ENCODE measurements around the gene TNRC18.
"Not testable (repeated sequence)": the region's sequence is repeated elsewhere in the genome, so short reads cannot be mapped to it uniquely, and the experiment has no call there.

TNRC18 gene

GRCh38 chr7:5315761-5316160 is 107.9 kb downstream of the TNRC18 start:
- Mint-ChIP-seq H3K36me3 (ENCODE audit: low read depth) (peaks cover 45% of the 10 kb centered on the region), H3K27ac (no peak overlapping the region), H3K4me1 (ENCODE audit: low read depth) (no peaks in the 10 kb centered on the region), H3K27me3 (ENCODE audit: low read depth) (no peaks in the 10 kb centered on the region), H3K9me3 (peaks cover 25% of the 10 kb centered on the region), H3K4me3 (no peak overlapping the region)
- DNase-seq (ENCODE audit: low spot score) = no peak

GRCh38 chr7:5314864-5315263 is 108.8 kb downstream of the TNRC18 start:
- no peak for DNase-seq (ENCODE audit: low spot score)
- no peak overlapping the region for H3K4me3 Mint-ChIP-seq
- no peak overlapping the region for H3K27ac Mint-ChIP-seq
- H3K36me3 Mint-ChIP-seq (ENCODE audit: low read depth) = peaks cover 40% of the 10 kb centered on the region
- H3K27me3 Mint-ChIP-seq (ENCODE audit: low read depth) = no peaks in the 10 kb centered on the region
- H3K9me3 Mint-ChIP-seq = peaks cover 22% of the 10 kb centered on the region
- no peaks in the 10 kb centered on the region for H3K4me1 Mint-ChIP-seq (ENCODE audit: low read depth)

- not testable (repeated sequence) for H3K27me3 Mint-ChIP-seq (ENCODE audit: low read depth); H3K4me1 Mint-ChIP-seq (ENCODE audit: low read depth); H3K9me3 Mint-ChIP-seq; DNase-seq (ENCODE audit: low spot score); H3K27ac Mint-ChIP-seq; H3K4me3 Mint-ChIP-seq
- H3K36me3 Mint-ChIP-seq (ENCODE audit: low read depth) = peaks cover 26% of the 10 kb centered on the region
Measured at GRCh38 chr7:5313076-5313885, 110.4 kb downstream of the TNRC18 start.

- H3K4me3 Mint-ChIP-seq; DNase-seq (ENCODE audit: low spot score): not testable (repeated sequence)
Measured at GRCh38 chr7:5312276-5313070, 111.2 kb downstream of the TNRC18 start.

GRCh38 chr7:5310822-5311405 is 112.7 kb downstream of the TNRC18 start:
- no peaks in the 10 kb centered on the region for H3K4me1 Mint-ChIP-seq (ENCODE audit: low read depth)
- no peak overlapping the region for H3K4me3 Mint-ChIP-seq
- no peaks in the 10 kb centered on the region for H3K9me3 Mint-ChIP-seq
- DNase-seq (ENCODE audit: low spot score) = no peak
- H3K27ac Mint-ChIP-seq = no peak overlapping the region
- no peaks in the 10 kb centered on the region for H3K27me3 Mint-ChIP-seq (ENCODE audit: low read depth)
- H3K36me3 Mint-ChIP-seq (ENCODE audit: low read depth) = peaks cover 15% of the 10 kb centered on the region

More at GRCh38 chr7:5312276-5313070, 111.2 kb downstream of the TNRC18 start:
- not testable (repeated sequence) for H3K27ac Mint-ChIP-seq; H3K4me1 Mint-ChIP-seq (ENCODE audit: low read depth); H3K27me3 Mint-ChIP-seq (ENCODE audit: low read depth); H3K9me3 Mint-ChIP-seq
- peaks cover 23% of the 10 kb centered on the region for H3K36me3 Mint-ChIP-seq (ENCODE audit: low read depth)

- H3K9me3 Mint-ChIP-seq = no peaks in the 10 kb centered on the region
- H3K4me3 Mint-ChIP-seq = no peak overlapping the region
- no peaks in the 10 kb centered on the region for H3K4me1 Mint-ChIP-seq (ENCODE audit: low read depth)
- H3K36me3 Mint-ChIP-seq (ENCODE audit: low read depth) = peaks cover 11% of the 10 kb centered on the region
- DNase-seq (ENCODE audit: low spot score) = no peak
- no peaks in the 10 kb centered on the region for H3K27me3 Mint-ChIP-seq (ENCODE audit: low read depth)
- H3K27ac Mint-ChIP-seq = no peak overlapping the region
Measured at GRCh38 chr7:5309146-5309545, 114.5 kb downstream of the TNRC18 start.

- H3K9me3 Mint-ChIP-seq; H3K4me1 Mint-ChIP-seq (ENCODE audit: low read depth); H3K4me3 Mint-ChIP-seq; H3K27ac Mint-ChIP-seq; H3K27me3 Mint-ChIP-seq (ENCODE audit: low read depth); DNase-seq (ENCODE audit: low spot score): not testable (repeated sequence)
- H3K36me3 Mint-ChIP-seq (ENCODE audit: low read depth) = peaks cover 11% of the 10 kb centered on the region
Measured at GRCh38 chr7:5307221-5308142, 116.2 kb downstream of the TNRC18 start.

- not testable (repeated sequence) for H3K27ac Mint-ChIP-seq; H3K4me3 Mint-ChIP-seq; H3K27me3 Mint-ChIP-seq (ENCODE audit: low read depth); H3K4me1 Mint-ChIP-seq (ENCODE audit: low read depth); H3K9me3 Mint-ChIP-seq; DNase-seq (ENCODE audit: low spot score); H3K36me3 Mint-ChIP-seq (ENCODE audit: low read depth)
Measured at GRCh38 chr7:5305050-5305449, 118.6 kb downstream of the TNRC18 start.

GRCh38 chr7:5303591-5304505 is 119.8 kb downstream of the TNRC18 start:
- Mint-ChIP-seq H3K36me3 (ENCODE audit: low read depth) (peaks cover 4% of the 10 kb centered on the region), H3K27ac (no peak overlapping the region), H3K4me1 (ENCODE audit: low read depth) (no peaks in the 10 kb centered on the region), H3K4me3 (no peak overlapping the region), H3K9me3 (no peaks in the 10 kb centered on the region), H3K27me3 (ENCODE audit: low read depth) (no peaks in the 10 kb centered on the region)
- DNase-seq (ENCODE audit: low spot score) = no peak

GRCh38 chr7:5303061-5303460 is 120.6 kb downstream of the TNRC18 start:
- H3K27ac Mint-ChIP-seq = no peak overlapping the region
- DNase-seq (ENCODE audit: low spot score) = no peak
- H3K4me3 Mint-ChIP-seq = no peak overlapping the region
- H3K9me3 Mint-ChIP-seq = no peaks in the 10 kb centered on the region
- H3K4me1 Mint-ChIP-seq (ENCODE audit: low read depth) = no peaks in the 10 kb centered on the region
- no peaks in the 10 kb centered on the region for H3K36me3 Mint-ChIP-seq (ENCODE audit: low read depth)
- H3K27me3 Mint-ChIP-seq (ENCODE audit: low read depth) = no peaks in the 10 kb centered on the region

GRCh38 chr7:5302577-5302976 is 121.1 kb downstream of the TNRC18 start:
- H3K4me1 Mint-ChIP-seq (ENCODE audit: low read depth) = no peaks in the 10 kb centered on the region
- H3K27ac Mint-ChIP-seq = no peak overlapping the region
- H3K36me3 Mint-ChIP-seq (ENCODE audit: low read depth) = no peaks in the 10 kb centered on the region
- DNase-seq (ENCODE audit: low spot score) = no peak
- H3K27me3 Mint-ChIP-seq (ENCODE audit: low read depth) = no peaks in the 10 kb centered on the region
- no peaks in the 10 kb centered on the region for H3K9me3 Mint-ChIP-seq
- no peak overlapping the region for H3K4me3 Mint-ChIP-seq

GRCh38 chr7:5300366-5300765 is 123.3 kb downstream of the TNRC18 start:
- Mint-ChIP-seq H3K36me3 (ENCODE audit: low read depth) (no peaks in the 10 kb centered on the region), H3K9me3 (no peaks in the 10 kb centered on the region), H3K4me1 (ENCODE audit: low read depth) (peaks cover 11% of the 10 kb centered on the region), H3K27me3 (ENCODE audit: low read depth) (peaks cover 10% of the 10 kb centered on the region), H3K27ac (no peak overlapping the region), H3K4me3 (no peak overlapping the region)
- DNase-seq (ENCODE audit: low spot score) = no peak

All from T-helper 2 cell treated with Interferon-gamma antibody and Interleukin-4, amounts not matched to agents 5 μg/mL and 100 μg/mL, for 36 hours (primary cell).